Loucy (cell line): Measurements from ENCODE around the gene IRX5.

Experiments
- EZH2phosphoT487 ChIP-seq: fragments of 200-600 bp; IDR thresholded peaks from 2 replicates; pipeline ENCODE4 v1.6.1; 2018; ENCODE audit warnings: antibody characterized with exemption, mild to moderate bottlenecking, moderate library complexity, borderline replicate concordance
- TF ChIP-seq, protein P1 (sequence below): fragments of 200-600 bp; sonication (generic); conservative IDR thresholded peaks from 2 replicates; pipeline ENCODE4 v1.5.1; 2014; ENCODE audit warnings: mild to moderate bottlenecking, antibody characterized with exemption, low read length

- TF ChIP-seq, protein P1, sequence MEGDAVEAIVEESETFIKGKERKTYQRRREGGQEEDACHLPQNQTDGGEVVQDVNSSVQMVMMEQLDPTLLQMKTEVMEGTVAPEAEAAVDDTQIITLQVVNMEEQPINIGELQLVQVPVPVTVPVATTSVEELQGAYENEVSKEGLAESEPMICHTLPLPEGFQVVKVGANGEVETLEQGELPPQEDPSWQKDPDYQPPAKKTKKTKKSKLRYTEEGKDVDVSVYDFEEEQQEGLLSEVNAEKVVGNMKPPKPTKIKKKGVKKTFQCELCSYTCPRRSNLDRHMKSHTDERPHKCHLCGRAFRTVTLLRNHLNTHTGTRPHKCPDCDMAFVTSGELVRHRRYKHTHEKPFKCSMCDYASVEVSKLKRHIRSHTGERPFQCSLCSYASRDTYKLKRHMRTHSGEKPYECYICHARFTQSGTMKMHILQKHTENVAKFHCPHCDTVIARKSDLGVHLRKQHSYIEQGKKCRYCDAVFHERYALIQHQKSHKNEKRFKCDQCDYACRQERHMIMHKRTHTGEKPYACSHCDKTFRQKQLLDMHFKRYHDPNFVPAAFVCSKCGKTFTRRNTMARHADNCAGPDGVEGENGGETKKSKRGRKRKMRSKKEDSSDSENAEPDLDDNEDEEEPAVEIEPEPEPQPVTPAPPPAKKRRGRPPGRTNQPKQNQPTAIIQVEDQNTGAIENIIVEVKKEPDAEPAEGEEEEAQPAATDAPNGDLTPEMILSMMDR, result no peak
- no peak for TF ChIP-seq EZH2phosphoT487
Measured at GRCh38 chr16:54964239-54964638, 33.6 kb downstream of the IRX5 start.
